HUES6 (cell line): Measurements from ENCODE around the gene FAM83F.
"Not testable (repeated sequence)": the region's sequence is repeated elsewhere in the genome, so short reads cannot be mapped to it uniquely, and the experiment has no call there.

Experiments used
- H3K27ac ChIP-seq: 2 replicates; pipeline ENCODE4 v1.7.0; 2013; ENCODE audit warnings: low read depth, mild to moderate bottlenecking, low read length, inconsistent platforms
- H3K27me3 ChIP-seq: 2 replicates; pipeline ENCODE4 v1.6.1; 2013; ENCODE audit warnings: low read length; ENCODE audit not compliant: control insufficient read depth, insufficient read depth
- H3K36me3 ChIP-seq: 2 replicates; pipeline ENCODE4 v1.6.1; 2013; ENCODE audit warnings: low read length; ENCODE audit not compliant: control insufficient read depth, insufficient read depth
- H3K4me1 ChIP-seq: 2 replicates; pipeline ENCODE4 v1.6.1; 2013; ENCODE audit warnings: low read length; ENCODE audit not compliant: control insufficient read depth, insufficient read depth
- H3K4me3 ChIP-seq: 2 replicates; pipeline ENCODE4 v1.5.1; 2013; ENCODE audit warnings: low read depth, low read length
- H3K9ac ChIP-seq: one replicate; pipeline ENCODE4 v1.6.1; 2013; ENCODE audit warnings: mild to moderate bottlenecking, low read length
- H3K9me3 ChIP-seq: 2 replicates; pipeline ENCODE4 v1.6.1; 2013; ENCODE audit warnings: low read depth, low read length; ENCODE audit not compliant: control insufficient read depth, insufficient read depth

FAM83F gene

DNA sequence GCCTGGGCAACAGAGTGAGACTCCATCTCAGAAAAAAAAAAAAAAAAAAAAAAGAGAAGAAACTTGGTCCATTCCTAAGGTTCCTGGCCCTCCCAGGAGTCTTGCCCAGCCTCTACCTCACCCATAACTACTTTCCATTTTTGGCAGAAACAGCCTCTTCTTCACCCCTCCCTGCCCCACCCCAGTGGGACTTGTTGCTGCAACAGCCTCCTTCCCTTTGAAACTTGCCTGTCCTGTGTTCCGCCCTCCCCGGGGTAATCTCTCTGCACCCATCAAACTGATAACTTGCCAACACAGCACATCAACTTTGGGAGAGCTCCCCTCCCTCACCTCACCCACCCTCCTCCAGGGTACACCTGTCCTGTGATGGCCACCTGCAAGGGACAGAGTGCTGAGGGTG is 10.0 kb upstream of the FAM83F start:
- Histone ChIP-seq H3K4me3 (no peak overlapping the region), H3K4me1 (peaks cover 7% of the 10 kb centered on the region; the same call in 1 of the 2 replicates), H3K27me3 (peaks cover 30% of the 10 kb centered on the region), H3K9me3 (no peaks in the 10 kb centered on the region), H3K36me3 (no peaks in the 10 kb centered on the region), H3K27ac (no peak overlapping the region), H3K9ac (no peak overlapping the region)

DNA sequence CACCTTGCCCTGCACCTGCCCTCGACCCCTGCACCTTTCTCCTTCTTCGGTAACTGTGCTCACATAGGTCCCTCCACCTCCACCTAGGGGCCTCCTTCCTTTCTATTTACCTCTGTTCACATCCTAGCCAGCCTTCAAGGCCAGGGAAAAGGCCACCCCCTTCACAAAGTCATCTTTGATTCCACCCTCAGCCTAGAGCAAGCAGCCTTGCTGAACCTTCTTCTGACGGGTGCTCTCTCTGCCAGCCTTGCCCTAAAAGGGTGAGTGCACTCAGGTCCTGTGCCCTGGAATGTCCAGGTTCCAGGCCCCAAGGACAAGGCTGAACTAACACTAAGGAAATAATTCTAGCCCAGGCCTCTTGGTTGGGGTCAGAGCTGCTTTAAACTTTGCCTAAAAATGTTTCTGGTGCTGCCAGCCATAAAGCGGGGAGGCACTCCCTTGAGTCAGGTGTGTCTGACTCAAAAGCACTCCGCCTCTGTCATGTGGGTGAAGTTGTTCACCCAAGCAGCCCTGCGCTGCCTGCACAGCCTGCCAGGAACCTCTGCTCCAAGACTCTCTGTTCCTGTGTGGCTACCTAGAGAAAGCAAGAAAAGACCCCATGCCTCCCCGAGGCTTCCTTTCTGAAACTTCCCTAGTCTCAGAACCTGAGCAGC is 9.2 kb upstream of the FAM83F start:
- Histone ChIP-seq H3K4me1 (peaks cover 9% of the 10 kb centered on the region; the same call in 1 of the 2 replicates), H3K27me3 (peaks cover 32% of the 10 kb centered on the region), H3K36me3 (no peaks in the 10 kb centered on the region)

GRCh38 chr22:39988386-39989114 is 6.2 kb upstream of the FAM83F start:
- Histone ChIP-seq H3K4me1 (peaks cover 9% of the 10 kb centered on the region; the same call in 1 of the 2 replicates), H3K36me3 (no peaks in the 10 kb centered on the region), H3K9ac (no peak overlapping the region), H3K4me3 (no peak overlapping the region), H3K27ac (no peak overlapping the region), H3K27me3 (peaks cover 38% of the 10 kb centered on the region), H3K9me3 (no peaks in the 10 kb centered on the region)

More for the DNA sequence above, 9.2 kb upstream of the FAM83F start:
- H3K9ac ChIP-seq = no peak overlapping the region
- H3K4me3 ChIP-seq = no peak overlapping the region
- no peak overlapping the region for H3K27ac ChIP-seq
- H3K9me3 ChIP-seq = no peaks in the 10 kb centered on the region

DNA sequence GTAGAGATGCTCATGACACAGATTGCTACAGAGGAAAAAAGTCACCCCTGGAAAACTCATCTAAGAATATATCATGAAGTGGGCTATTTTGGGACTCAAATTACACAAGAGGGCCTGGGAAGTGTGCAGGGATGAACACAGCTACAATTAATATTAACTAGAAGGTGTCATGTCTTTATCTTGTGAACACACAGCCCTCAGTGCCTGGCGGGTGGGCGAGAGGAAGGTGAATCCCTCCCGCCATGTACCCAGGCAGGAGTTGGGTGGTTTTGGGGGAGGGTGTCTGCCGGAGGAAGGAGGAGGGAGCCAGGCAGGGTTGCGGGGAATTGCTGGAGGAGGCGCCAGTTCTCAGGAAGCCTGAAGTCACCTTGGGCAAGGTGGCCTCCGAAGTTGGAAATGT is 5.1 kb upstream of the FAM83F start:
- Histone ChIP-seq H3K4me3 (no peak overlapping the region), H3K36me3 (no peaks in the 10 kb centered on the region), H3K9me3 (no peaks in the 10 kb centered on the region), H3K27me3 (peaks cover 44% of the 10 kb centered on the region), H3K27ac (no peak overlapping the region), H3K4me1 (peaks cover 9% of the 10 kb centered on the region; the same call in 1 of the 2 replicates), H3K9ac (no peak overlapping the region)

GRCh38 chr22:39990686-39991085 is 4.1 kb upstream of the FAM83F start:
- H3K4me3 ChIP-seq = no peak overlapping the region
- no peak overlapping the region for H3K27ac ChIP-seq
- peaks cover 11% of the 10 kb centered on the region; the same call in 1 of the 2 replicates for H3K4me1 ChIP-seq
- H3K27me3 ChIP-seq = peaks cover 35% of the 10 kb centered on the region
- no peaks in the 10 kb centered on the region for H3K36me3 ChIP-seq
- no peak overlapping the region for H3K9ac ChIP-seq
- H3K9me3 ChIP-seq = no peaks in the 10 kb centered on the region

DNA sequence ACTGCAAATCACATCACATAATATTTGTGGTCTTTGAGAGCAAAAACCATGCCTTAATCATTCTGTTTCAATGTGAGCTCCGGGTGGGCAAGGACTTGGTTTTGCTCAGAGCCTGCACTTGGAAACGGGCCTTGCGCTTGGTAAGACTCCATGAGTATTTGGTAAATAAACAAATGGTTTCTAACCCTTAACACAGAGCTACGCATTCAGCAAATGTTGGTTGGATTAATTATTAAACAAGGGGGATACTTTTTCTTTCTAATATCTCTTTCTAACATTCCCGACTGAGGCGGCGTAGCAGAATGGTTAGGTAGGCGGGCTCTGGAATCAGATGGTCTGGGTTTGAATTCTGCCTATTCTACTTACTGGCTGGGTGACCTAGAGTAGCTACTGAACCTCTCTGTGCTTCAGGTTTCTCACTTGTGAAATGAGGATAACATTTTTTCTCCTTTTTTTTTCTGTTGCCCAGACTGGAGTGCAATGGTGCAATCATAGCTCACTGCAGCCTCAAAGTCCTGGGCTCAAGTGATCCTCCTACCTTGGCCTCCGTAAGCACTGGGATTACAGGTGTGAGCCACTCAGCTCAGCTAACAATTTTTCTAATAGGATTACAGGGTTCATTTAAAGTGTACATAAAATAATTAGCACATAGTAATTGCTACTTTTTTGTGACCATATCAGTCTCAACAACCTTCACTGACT is 3.4 kb upstream of the FAM83F start:
- H3K9me3 ChIP-seq = no peaks in the 10 kb centered on the region
- H3K4me3 ChIP-seq = no peak overlapping the region
- peaks cover 29% of the 10 kb centered on the region for H3K27me3 ChIP-seq
- H3K27ac ChIP-seq = no peak overlapping the region
- peaks cover 17% of the 10 kb centered on the region for H3K4me1 ChIP-seq
- no peaks in the 10 kb centered on the region for H3K36me3 ChIP-seq
- H3K9ac ChIP-seq = no peak overlapping the region

- Histone ChIP-seq H3K27me3 (peaks cover 29% of the 10 kb centered on the region), H3K27ac (no peak overlapping the region), H3K4me3 (no peak overlapping the region), H3K36me3 (no peaks in the 10 kb centered on the region), H3K9ac (no peak overlapping the region), H3K4me1 (peaks cover 27% of the 10 kb centered on the region), H3K9me3 (no peaks in the 10 kb centered on the region)
Measured at GRCh38 chr22:39992088-39992826, 2.5 kb upstream of the FAM83F start.

- not testable (repeated sequence) for H3K9me3 ChIP-seq, H3K27ac ChIP-seq
Measured at GRCh38 chr22:39992894-39993293, 1.9 kb upstream of the FAM83F start.

DNA sequence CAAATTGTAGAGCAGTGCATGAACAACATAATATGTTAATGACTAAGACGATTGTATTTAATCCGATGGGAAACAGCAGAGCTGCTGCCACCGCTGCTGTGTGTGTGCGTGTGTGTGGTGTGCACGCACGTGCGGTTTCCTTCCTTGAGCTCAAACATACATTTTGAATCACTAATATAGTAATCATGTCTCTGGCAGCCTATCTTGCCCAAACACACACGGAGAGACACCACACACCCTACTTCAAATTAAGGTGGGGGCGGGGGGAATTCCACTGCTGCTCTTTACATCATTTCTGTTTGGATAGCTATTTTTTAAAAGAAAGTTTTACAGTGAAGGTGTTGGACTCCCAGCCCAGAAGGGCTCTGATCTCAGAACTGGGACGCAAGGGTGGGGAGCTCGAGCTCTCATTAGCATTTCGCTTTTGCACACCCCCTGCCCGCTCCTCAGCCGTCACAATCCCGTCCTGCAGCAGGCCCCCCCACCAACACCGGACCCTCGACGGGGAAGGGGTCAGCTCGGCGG is 651 bp upstream of the FAM83F start:
- Histone ChIP-seq H3K9ac (peak overlapping the region; percentile 45), H3K27ac (no peak overlapping the region), H3K36me3 (peaks cover 2% of the 10 kb centered on the region; the same call in 1 of the 2 replicates), H3K4me1 (peaks cover 39% of the 10 kb centered on the region), H3K27me3 (peaks cover 23% of the 10 kb centered on the region), H3K4me3 (peak overlapping the region; percentile 48), H3K9me3 (no peaks in the 10 kb centered on the region)

More at GRCh38 chr22:39992894-39993293, 1.9 kb upstream of the FAM83F start:
- not testable (repeated sequence) for H3K9ac ChIP-seq, H3K4me3 ChIP-seq, H3K36me3 ChIP-seq
- peaks cover 29% of the 10 kb centered on the region for H3K27me3 ChIP-seq
- H3K4me1 ChIP-seq = peaks cover 33% of the 10 kb centered on the region

GRCh38 chr22:39995393-39996252 is 869 bp downstream of the FAM83F start:
- H3K4me1 ChIP-seq = peaks cover 49% of the 10 kb centered on the region
- peaks cover 9% of the 10 kb centered on the region; the same call in 1 of the 2 replicates for H3K36me3 ChIP-seq
- no peaks in the 10 kb centered on the region for H3K9me3 ChIP-seq
- H3K27ac ChIP-seq = no peak overlapping the region; the same call in 1 of the 2 replicates
- peak overlapping the region; percentile 75 for H3K4me3 ChIP-seq
- peak overlapping the region; percentile 80 for H3K9ac ChIP-seq
- H3K27me3 ChIP-seq = peaks cover 15% of the 10 kb centered on the region
